HG03196 (cell line): ENCODE results near the gene MRPS15.
"Not testable (repeated sequence)": the region's sequence is repeated elsewhere in the genome, so short reads cannot be mapped to it uniquely, and the experiment has no call there.

Experiments
- ATAC-seq: cut with Tn5 transposase; IDR thresholded peaks from one replicate; pipeline ENCODE4 v1.9.1; 2021; ENCODE audit not compliant: unreplicated experiment

The MRPS15 gene

GRCh38 chr1:36463803-36464604 lies at the start of gene MRPS15:
MRPS15 (minus strand) TSS chr1:36464384; CDS start chr1:36464275, 109 bp downstream.
- ATAC-seq: peak; percentile 82

GRCh38 chr1:36512842-36513241 lies 48.7 kb upstream of the MRPS15 start:
- no peak for ATAC-seq

GRCh38 chr1:36511804-36512798 lies 47.9 kb upstream of the MRPS15 start:
- no peak for ATAC-seq

- ATAC-seq: not testable (repeated sequence)
These were observed 47.0 kb upstream of the MRPS15 start for GRCh38 chr1:36511220-36511619.

- ATAC-seq: no peak
These were observed 46.2 kb upstream of the MRPS15 start for GRCh38 chr1:36510418-36510817.

- ATAC-seq: no peak
These were observed 44.1 kb upstream of the MRPS15 start for GRCh38 chr1:36508257-36508656.

- no peak for ATAC-seq
These were observed 42.2 kb upstream of the MRPS15 start for GRCh38 chr1:36506276-36506920.

- no peak for ATAC-seq
These were observed 39.5 kb upstream of the MRPS15 start for GRCh38 chr1:36503733-36504132.

- ATAC-seq: no peak
These were observed 39.0 kb upstream of the MRPS15 start for GRCh38 chr1:36503159-36503558.

- no peak for ATAC-seq
These were observed 38.4 kb upstream of the MRPS15 start for GRCh38 chr1:36502616-36503015.

GRCh38 chr1:36501911-36502310 lies 37.7 kb upstream of the MRPS15 start:
- not testable (repeated sequence) for ATAC-seq

- no peak for ATAC-seq
These were observed 33.0 kb upstream of the MRPS15 start for GRCh38 chr1:36497207-36497606.

GRCh38 chr1:36494971-36495370 lies 30.8 kb upstream of the MRPS15 start:
- no peak for ATAC-seq

GRCh38 chr1:36493524-36493923 lies 29.3 kb upstream of the MRPS15 start:
- no peak for ATAC-seq

GRCh38 chr1:36492491-36492890 lies 28.3 kb upstream of the MRPS15 start:
- no peak for ATAC-seq

- not testable (repeated sequence) for ATAC-seq
These were observed 25.3 kb upstream of the MRPS15 start for GRCh38 chr1:36489258-36490051.

- ATAC-seq: no peak
These were observed 23.7 kb upstream of the MRPS15 start for GRCh38 chr1:36487906-36488305.

- ATAC-seq: not testable (repeated sequence)
These were observed 23.1 kb upstream of the MRPS15 start for GRCh38 chr1:36487336-36487725.

GRCh38 chr1:36486439-36487335 lies 22.5 kb upstream of the MRPS15 start:
- no peak for ATAC-seq
